GM12878 (cell line): ENCODE results near the gene GABBR2.

Experiments used
- KDM1A ChIP-seq: fragments of 200-600 bp; sonication (generic); IDR thresholded peaks from 2 replicates; pipeline ENCODE4 v1.6.1; 2016; ENCODE audit warnings: borderline replicate concordance
- MXI1 ChIP-seq: fragments of 150-350 bp; IDR thresholded peaks from 2 replicates; pipeline ENCODE4 v1.6.1; 2011; ENCODE audit warnings: low read depth, mild to moderate bottlenecking, inconsistent platforms, low read length, improper control_type of control experiment
- POLR2A ChIP-seq: IDR thresholded peaks from 2 replicates; pipeline ENCODE4 v1.6.1; 2011; ENCODE audit warnings: low read depth, mild to moderate bottlenecking, low read length
- POLR2AphosphoS5 ChIP-seq: IDR thresholded peaks from 2 replicates; pipeline ENCODE4 v1.6.1; 2011; ENCODE audit warnings: mild to moderate bottlenecking, low read length, inconsistent platforms
- SMARCA5 ChIP-seq: fragments of 450-650 bp; IDR thresholded peaks from 2 replicates; pipeline ENCODE4 v1.6.1; 2017; ENCODE audit warnings: mild to moderate bottlenecking
- SMC3 ChIP-seq: IDR thresholded peaks from 2 replicates; pipeline ENCODE4 v1.6.1; 2011; ENCODE audit warnings: low read length, improper control_type of control experiment, borderline replicate concordance
- SUPT20H ChIP-seq: IDR thresholded peaks from 2 replicates; pipeline ENCODE4 v1.6.1; 2011; ENCODE audit warnings: low read depth, mild to moderate bottlenecking, low read length, moderate library complexity, borderline replicate concordance; ENCODE audit not compliant: control insufficient read depth
- TAF1 ChIP-seq: IDR thresholded peaks from 2 replicates; pipeline ENCODE4 v1.6.1; 2011; ENCODE audit warnings: mild to moderate bottlenecking, low read depth, low read length, borderline replicate concordance
- TF ChIP-seq, protein P1 (sequence below), 3 experiments: IDR thresholded peaks in 2 of 3; conservative IDR thresholded peaks in 1 of 3; 2 replicates each; pipeline ENCODE4 v1.5.1; 2011; ENCODE audit warnings: low read depth in 3 of 3, low read length in 3 of 3, mild to moderate bottlenecking in 3 of 3, control low read depth in 2 of 3, moderate library complexity in 2 of 3, inconsistent platforms in 1 of 3, mixed read lengths in 1 of 3; ENCODE audit not compliant: control insufficient read depth in 2 of 3, insufficient read depth in 1 of 3; ENCODE audit errors: extremely low read depth in 1 of 3

DNA sequence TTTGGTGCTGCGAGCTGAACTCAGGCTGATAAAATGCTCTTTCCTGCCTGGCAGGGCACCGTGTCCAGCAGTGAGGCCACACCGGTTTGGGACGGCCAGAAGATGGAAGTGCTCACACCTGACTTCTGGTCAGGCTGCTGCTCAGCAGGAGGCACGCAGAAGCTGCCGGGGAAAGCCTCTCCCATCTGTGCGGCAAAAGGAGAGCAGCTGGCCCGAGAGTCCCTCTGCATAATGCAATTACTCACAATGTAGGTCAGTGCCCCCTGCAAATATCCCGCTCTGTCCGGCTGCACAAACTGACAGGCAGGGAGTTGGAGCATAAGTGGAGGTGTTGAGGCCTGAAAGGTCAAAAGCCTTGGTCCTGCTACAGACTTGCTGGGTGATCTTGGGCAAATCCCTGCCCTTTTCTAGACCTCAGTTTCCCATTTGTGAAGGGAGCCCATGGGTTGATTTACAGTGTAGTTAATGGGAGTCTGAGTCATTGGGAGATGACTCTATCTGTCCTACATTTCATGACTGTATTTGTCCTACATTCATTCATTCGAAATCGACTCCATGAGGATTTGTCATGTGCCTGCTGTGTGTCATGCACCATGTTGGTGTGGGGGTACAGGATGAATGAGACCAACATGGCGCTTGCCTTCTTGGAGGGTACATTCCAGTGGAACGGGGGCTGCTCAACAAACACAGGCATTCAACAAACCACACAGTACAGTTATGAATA is 391.4 kb downstream of the GABBR2 start:
- TF ChIP-seq MXI1 (no peak), SMC3 (no peak), POLR2AphosphoS5 (no peak), POLR2A (no peak), KDM1A (no peak), SUPT20H (no peak), SMARCA5 (no peak), TAF1 (no peak)
- TF ChIP-seq, protein P1, sequence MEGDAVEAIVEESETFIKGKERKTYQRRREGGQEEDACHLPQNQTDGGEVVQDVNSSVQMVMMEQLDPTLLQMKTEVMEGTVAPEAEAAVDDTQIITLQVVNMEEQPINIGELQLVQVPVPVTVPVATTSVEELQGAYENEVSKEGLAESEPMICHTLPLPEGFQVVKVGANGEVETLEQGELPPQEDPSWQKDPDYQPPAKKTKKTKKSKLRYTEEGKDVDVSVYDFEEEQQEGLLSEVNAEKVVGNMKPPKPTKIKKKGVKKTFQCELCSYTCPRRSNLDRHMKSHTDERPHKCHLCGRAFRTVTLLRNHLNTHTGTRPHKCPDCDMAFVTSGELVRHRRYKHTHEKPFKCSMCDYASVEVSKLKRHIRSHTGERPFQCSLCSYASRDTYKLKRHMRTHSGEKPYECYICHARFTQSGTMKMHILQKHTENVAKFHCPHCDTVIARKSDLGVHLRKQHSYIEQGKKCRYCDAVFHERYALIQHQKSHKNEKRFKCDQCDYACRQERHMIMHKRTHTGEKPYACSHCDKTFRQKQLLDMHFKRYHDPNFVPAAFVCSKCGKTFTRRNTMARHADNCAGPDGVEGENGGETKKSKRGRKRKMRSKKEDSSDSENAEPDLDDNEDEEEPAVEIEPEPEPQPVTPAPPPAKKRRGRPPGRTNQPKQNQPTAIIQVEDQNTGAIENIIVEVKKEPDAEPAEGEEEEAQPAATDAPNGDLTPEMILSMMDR (IDR thresholded peaks at IDR 0.05 in 2 of 3, conservative IDR thresholded peaks at IDR 0.05 in 1 of 3; ENCODE audit: control insufficient read depth in 2 of 3, extremely low read depth in 1 of 3, insufficient read depth in 1 of 3, low read depth in 3 of 3, low read length in 3 of 3), result no peak
